Measurements from ENCODE around the gene TRAPPC3L.

Gene TRAPPC3L

DNA sequence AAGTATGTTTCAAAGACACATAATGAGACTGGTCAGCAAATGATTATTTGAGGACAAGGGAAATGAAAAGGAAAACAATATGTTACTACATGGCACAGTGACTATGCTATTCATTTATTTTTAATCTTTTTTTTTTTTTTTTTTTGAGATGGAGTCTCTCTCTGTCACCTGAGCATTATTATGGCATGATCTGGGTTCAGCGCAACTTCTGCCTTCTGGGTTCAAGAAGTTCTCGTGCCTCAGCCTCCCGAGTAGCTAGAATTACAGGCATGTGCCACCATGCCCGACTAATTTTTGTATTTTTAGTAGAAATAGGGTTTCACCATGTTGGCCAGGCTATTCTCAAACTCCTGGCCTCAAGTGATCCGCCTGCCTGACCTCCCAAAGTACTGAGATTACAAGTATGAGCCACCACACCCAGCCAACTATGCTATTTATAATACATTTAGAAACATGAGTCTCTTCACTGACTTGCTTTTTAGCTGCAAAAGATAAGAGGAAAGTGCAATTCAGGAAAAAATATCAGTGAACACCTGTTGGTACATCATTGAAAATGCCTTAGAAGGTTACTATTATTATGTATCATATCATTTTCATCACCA is 11.4 kb upstream of the TRAPPC3L start:
- no peak for DNase-seq

GRCh38 chr6:116556065-116556464 is 10.6 kb upstream of the TRAPPC3L start:
- no peak for DNase-seq

DNA sequence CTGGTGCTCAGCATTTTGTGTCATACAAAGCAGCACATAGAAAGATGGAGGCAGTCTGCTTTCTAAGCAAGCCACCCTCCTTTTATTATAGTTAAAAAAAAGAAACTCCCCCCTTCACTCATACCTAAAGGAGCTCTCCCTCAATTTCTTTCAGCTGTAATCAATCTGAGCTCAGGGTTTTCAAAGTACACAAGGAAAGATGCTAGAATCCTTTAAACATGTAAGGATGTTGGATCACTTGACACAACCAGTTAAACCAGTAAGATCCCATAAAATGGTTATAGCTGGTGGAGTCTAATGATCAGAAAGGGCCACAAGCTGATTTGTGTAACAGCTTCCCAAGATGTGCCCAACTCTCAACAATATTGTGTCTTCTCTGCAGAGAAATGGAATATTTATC is 8.0 kb upstream of the TRAPPC3L start, which contains the start of gene CALHM4:
Gene CALHM4, plus strand, starts transcription at position 301 of the 400 bp plus-strand sequence. Its CDS starts 43 bp downstream, at position 344.
- DNase-seq = no peak

DNA sequence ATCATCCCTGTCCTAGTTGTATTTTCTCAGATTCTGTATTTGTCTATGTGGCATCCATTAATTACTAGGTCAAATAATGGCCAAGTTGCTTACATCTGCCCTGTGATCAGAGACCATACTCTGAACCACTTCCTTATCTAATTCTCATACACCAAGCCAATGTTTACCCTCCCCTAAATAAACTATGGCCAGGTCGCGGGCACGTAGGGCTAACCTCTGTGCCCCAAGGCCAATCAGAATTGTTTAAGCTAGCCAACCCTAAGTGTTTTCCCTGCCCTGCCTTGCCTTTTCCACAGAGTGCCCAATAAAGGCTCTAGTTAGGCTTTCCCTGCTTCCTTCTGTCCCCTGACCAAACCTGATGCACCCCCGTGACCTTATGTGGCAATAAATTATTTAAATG is 5.3 kb upstream of the TRAPPC3L start:
- DNase-seq = no peak

DNA sequence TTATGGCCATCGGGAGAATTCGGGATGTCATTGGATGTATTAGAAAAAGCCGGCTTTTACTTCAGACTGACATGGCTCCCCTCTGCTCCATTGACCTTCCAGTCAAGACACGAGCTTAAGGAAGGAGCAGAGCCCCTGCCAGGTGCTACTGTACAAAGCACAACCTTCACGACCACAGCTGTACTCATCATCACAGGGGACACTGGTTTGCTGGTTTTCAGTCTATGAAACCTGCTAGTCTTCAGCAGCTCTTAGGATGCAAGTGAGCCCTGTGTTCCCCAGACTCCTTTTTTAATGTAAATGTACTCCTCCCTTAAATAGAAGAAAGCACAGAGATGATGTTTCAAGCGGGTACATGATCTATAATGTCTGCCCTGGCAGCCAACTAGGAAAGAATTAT is 1.9 kb upstream of the TRAPPC3L start:
- no peak for DNase-seq

- DNase-seq = no peak
Measured at GRCh38 chr6:116543149-116543548, 2.3 kb downstream of the TRAPPC3L start.

DNA sequence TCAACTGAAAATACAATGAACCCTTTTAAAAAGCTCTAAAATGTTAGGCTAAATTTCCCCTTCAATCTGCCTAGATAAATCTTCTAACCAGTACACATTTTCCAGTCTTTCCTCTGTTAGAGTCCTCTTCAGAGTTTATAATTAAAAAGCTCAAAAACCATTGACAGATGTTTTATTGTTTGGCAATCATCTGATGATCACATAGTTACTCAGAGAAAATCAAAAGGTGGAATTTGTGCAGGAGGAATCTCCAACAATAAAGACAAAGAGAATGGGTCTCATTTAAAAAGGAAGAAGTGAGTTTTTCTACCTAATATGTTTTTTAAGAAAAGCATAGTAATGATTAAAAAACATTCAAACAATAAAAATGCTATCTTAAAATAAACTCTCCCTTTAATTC is 3.1 kb downstream of the TRAPPC3L start:
- DNase-seq = no peak

DNA sequence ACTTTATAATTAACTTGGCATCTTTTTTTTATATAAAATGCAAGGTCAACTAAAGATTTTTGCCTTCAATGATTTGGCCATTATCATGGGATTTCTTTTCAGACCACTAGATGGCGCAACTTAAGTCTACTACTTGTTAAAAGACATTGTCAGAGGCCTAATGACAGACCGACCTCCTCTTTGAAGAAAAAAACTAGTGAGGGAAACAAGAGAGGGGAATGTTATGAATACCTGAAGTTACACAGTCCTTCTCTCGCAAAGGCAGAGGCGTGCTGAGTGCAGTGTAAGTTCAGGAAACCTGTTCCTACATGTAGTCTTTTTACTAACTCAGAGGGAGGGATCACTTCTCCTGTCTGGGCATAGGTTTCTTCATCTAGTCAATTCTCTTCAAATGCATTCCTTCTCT is 9.3 kb downstream of the TRAPPC3L start:
- DNase-seq = peak; percentile 61

DNA sequence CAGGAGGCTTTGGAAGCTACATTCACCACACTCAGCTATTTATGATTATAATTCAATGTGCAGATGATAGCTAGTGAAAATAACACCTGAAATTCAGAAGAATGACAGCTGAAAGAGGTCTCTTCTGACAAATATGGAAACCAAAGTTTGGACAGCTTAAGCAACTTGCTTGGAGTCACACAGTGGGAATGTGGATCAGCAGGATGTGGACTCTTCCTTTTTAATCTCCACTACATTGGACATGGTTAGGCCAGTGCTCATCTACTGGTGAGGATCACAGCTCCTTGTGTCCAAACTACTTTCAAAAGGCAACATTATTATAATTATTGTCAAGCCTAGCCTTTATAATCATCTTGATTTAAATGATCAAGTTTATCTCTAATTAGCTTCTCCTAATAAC is 10.4 kb downstream of the TRAPPC3L start:
- DNase-seq = no peak

- no peak for DNase-seq
Measured at GRCh38 chr6:116533233-116533957, 12.1 kb downstream of the TRAPPC3L start.

GRCh38 chr6:116531675-116532570 is 13.6 kb downstream of the TRAPPC3L start:
- peak; percentile 71 for DNase-seq

DNA sequence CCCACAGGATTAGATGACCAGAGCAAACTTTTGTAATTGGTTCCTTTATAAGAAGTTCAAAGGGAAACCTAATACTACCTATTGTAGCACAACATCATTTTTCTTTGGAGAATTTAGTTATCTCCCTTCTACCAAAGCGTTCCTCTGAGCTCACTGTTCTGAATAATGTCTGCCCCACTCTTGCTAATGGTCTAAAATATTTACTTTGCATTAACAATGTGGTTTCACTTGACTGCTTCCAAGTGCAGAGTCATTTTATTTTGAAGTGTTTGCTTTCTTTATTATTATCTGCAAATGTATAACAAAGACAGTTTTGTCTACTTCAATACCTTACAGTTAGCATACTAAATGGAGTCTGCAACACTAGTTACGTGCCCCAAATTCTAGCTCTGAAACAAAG is 15.0 kb downstream of the TRAPPC3L start:
- no peak for DNase-seq

GRCh38 chr6:116529466-116530290 is 15.8 kb downstream of the TRAPPC3L start:
- no peak for DNase-seq

DNA sequence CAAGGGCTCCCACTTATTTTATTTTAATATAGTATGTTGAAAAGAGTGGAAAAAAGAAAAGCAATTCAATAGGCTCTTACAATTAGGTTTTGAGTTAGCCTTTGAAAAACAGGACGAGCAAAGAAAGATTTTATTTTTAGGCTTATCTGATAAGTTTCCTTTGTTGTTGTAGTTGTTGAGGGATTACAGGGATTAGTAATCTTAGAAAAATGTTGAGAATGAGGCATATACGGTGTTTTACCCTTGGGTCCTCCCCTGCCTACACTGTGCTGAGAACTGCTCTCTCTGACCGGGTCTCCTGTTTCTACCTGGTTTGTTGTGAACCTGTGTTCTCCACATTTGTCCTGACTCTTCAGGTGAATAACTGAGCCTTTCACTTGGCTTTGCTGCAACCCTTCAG is 16.7 kb downstream of the TRAPPC3L start:
- DNase-seq = no peak

- DNase-seq = no peak
Measured at GRCh38 chr6:116528133-116528532, 17.4 kb downstream of the TRAPPC3L start.

DNA sequence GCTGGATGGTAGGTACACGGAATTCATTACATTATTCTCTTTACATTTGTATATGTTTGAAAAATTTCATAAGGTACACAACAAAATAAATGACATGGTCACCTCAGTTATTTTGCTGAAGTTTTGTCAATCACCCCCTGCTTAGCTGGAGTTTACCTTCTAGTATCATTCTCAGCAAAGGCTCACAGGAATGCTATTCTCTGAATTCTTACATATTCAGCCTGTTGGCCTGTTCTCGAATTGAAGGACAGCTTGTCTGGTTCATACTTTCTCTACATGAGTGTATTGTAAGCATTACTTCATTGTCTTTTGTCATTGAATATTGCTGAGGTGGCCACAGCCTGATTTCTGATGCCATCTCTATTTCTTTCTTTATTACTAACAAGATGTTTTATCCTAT is 21.2 kb downstream of the TRAPPC3L start:
- DNase-seq = no peak

GRCh38 chr6:116522896-116523295 is 22.6 kb downstream of the TRAPPC3L start:
- no peak for DNase-seq

- no peak for DNase-seq
Measured at GRCh38 chr6:116518621-116519368, 26.7 kb downstream of the TRAPPC3L start.

GRCh38 chr6:116515141-116515540 is 30.3 kb downstream of the TRAPPC3L start:
- DNase-seq = no peak

DNA sequence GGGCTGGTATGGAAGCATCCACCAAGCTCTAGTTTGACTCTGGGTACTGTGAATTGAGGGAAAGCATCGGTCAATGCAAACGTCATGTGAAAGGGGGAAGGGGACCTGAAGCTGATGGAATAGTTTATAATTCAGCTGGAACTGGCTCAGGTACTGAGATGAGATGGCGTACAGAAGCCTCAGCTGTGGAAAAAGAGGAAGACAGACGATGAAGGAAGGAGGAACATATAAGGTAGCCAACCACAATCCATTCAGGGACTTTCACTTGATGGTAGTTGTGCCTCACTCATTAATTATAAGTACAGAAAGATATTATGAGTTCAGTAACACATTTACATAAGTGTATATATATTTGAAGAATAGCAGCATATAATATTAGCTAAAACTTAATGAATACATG is 31.4 kb downstream of the TRAPPC3L start:
- no peak for DNase-seq

- no peak for DNase-seq
Measured at GRCh38 chr6:116513224-116513875, 32.1 kb downstream of the TRAPPC3L start.

All from activated CD8-positive, alpha-beta memory T cell treated with anti-CD3 and anti-CD28 coated beads for 24 hours (primary cell).